Body of pancreas (tissue), 4 donors: ENCODE results near the gene FADS3. TPM values are rescaled to one million over a fixed set of nuclear protein-coding genes. Genes with fewer than 3 reads are reported as not detected.
A peak's percentile ranks its signal among the peaks of the same experiment; 100 is the strongest.

Experiments used
- ATAC-seq: fragments of 150-250 bp; one replicate; pipeline ENCODE4 v1.9.1; 2016
- DNase-seq, 4 donors: peaks; one replicate each; pipeline ENCODE4 v3.0.0-alpha.2; 2019
- H3K27ac ChIP-seq, 4 donors: fragments of 200-600 bp; sonication (generic); 1 replicate in 3 of 4; 2 replicates in 1 of 4; pipeline versions ENCODE4 v1.5.1 to v1.6.1; 2016 to 2019; ENCODE audit warnings: mild to moderate bottlenecking in 1 of 4, mixed read lengths in 1 of 4, moderate library complexity in 1 of 4
- H3K27me3 ChIP-seq, 2 donors: fragments of 200-600 bp; sonication (generic); one replicate each; pipeline ENCODE4 v1.6.0; 2016; ENCODE audit warnings: mild to moderate bottlenecking in 1 of 2
- H3K36me3 ChIP-seq, 2 donors: fragments of 200-600 bp; sonication (generic); replicated peaks in 1 of 2; 2 replicates each; pipeline ENCODE4 v1.5.1; 2016; ENCODE audit warnings: low read depth in 2 of 2; ENCODE audit not compliant: insufficient read depth in 1 of 2
- H3K4me1 ChIP-seq: fragments of 200-600 bp; sonication (generic); one replicate; pipeline ENCODE4 v1.6.0; 2016
- H3K4me3 ChIP-seq, 2 donors: fragments of 200-600 bp; sonication (generic); 1 replicate in 1 of 2; 2 replicates in 1 of 2; pipeline ENCODE4 v1.5.1; 2016 to 2019
- H3K9me3 ChIP-seq, 3 donors: fragments of 200-600 bp; sonication (generic); 1 replicate in 2 of 3; 2 replicates in 1 of 3; pipeline ENCODE4 v1.5.1; 2016
- CTCF ChIP-seq, 7 experiments: fragments of 450-650 bp in 4 of 7; fragments of 200-600 bp in 3 of 7; sonication (generic) in 3 of 7; IDR thresholded peaks; one replicate each; pipeline ENCODE4 v1.5.1; 2016 to 2019; ENCODE audit warnings: antibody characterized with exemption in 7 of 7
- POLR2A ChIP-seq, 3 donors: fragments of 450-650 bp; IDR thresholded peaks; one replicate each; pipeline ENCODE4 v1.6.1; 2016; ENCODE audit warnings: antibody characterized with exemption in 3 of 3, mild to moderate bottlenecking in 2 of 3
- WGBS, 2 donors: methylation state at CpG; one replicate each; pipeline ENCODE4 v1.1.5; 2017; 5-methylcytosine and 5-hydroxymethylcytosine counted together
- intact Hi-C: fragments of 100-400 bp; cut with DNase I; formaldehyde crosslinking; loops from one replicate; pipeline ENCODE4 v1.15.1; 2023
- total RNA-seq, 2 donors: library from RNA; depleted of rRNA; stranded (reverse); fragments of >200 nt; gene quantifications; one replicate each; pipeline ENCODE4 v1.1.0, GENCODE V29; 2016

The FADS3 gene
- total RNA-seq, 2 donors from 2014 or later, result 30.9 to 33.0 TPM

GRCh38 chr11:61923166-61924063 is 32.1 kb upstream of the FADS3 start:
- peak; percentile 47 to 86 (median 82) for DNase-seq
- Histone ChIP-seq H3K36me3 (no peaks in the 10 kb centered on the region), H3K9me3 (no peaks in the 10 kb centered on the region), H3K4me1 (peaks cover 13% of the 10 kb centered on the region), H3K27me3 (no peaks in the 10 kb centered on the region), H3K27ac (peak overlapping the region in 3 of 4 donors; percentile 8 to 61 (median 58)), H3K4me3 (no peak overlapping the region)
- WGBS, 2 donors, result 40 to 46% methylated on average over 14 to 18 of the region's 18 CpGs
- intact Hi-C loops, result no loop called here
- peak; percentile 63 for ATAC-seq
- TF ChIP-seq CTCF (IDR thresholded peaks at IDR 0.05) (no peak), POLR2A (IDR thresholded peaks at IDR 0.05) (no peak)

GRCh38 chr11:61922539-61922938 is 31.2 kb upstream of the FADS3 start:
- ATAC-seq (peak; percentile 32), DNase-seq (peak; percentile 37 to 68 (median 47))
- TF ChIP-seq CTCF (IDR thresholded peaks at IDR 0.05) (no peak), POLR2A (IDR thresholded peaks at IDR 0.05) (no peak)
- H3K4me1 ChIP-seq, result peaks cover 19% of the 10 kb centered on the region
- peak overlapping the region in 3 of 4 donors; percentile 8 to 61 (median 58) for H3K27ac ChIP-seq
- 51 to 87% methylated on average over 6 of the region's 6 CpGs for WGBS, 2 donors
- H3K36me3 ChIP-seq, result no peaks in the 10 kb centered on the region
- H3K27me3 ChIP-seq, result no peaks in the 10 kb centered on the region
- no peak overlapping the region for H3K4me3 ChIP-seq
- intact Hi-C loops, result no loop called here
- no peaks in the 10 kb centered on the region for H3K9me3 ChIP-seq

GRCh38 chr11:61921446-61921845 is 30.1 kb upstream of the FADS3 start:
- H3K36me3 ChIP-seq, result no peaks in the 10 kb centered on the region
- no peak overlapping the region for H3K27ac ChIP-seq
- no peaks in the 10 kb centered on the region for H3K9me3 ChIP-seq
- 82 to 83% methylated on average over 3 of the region's 3 CpGs for WGBS, 2 donors
- ATAC-seq (no peak), DNase-seq (no peak)
- peaks cover 20% of the 10 kb centered on the region for H3K4me1 ChIP-seq
- intact Hi-C loops, result no loop called here
- H3K4me3 ChIP-seq, result no peak overlapping the region
- no peaks in the 10 kb centered on the region for H3K27me3 ChIP-seq
- TF ChIP-seq CTCF (IDR thresholded peaks at IDR 0.05), result no peak
- TF ChIP-seq POLR2A (IDR thresholded peaks at IDR 0.05), result no peak

- no peak for DNase-seq
- intact Hi-C loops, result no loop called here
- H3K9me3 ChIP-seq, result no peaks in the 10 kb centered on the region
- no peak overlapping the region for H3K27ac ChIP-seq
- 67% methylated on average over 13 of the region's 13 CpGs; no CpG with 5 or more reads in 1 of the 2 donors for WGBS, 2 donors
- H3K27me3 ChIP-seq, result no peaks in the 10 kb centered on the region
- H3K36me3 ChIP-seq, result no peaks in the 10 kb centered on the region
- ATAC-seq, result no peak
- no peak for TF ChIP-seq POLR2A (IDR thresholded peaks at IDR 0.05)
- no peak for TF ChIP-seq CTCF (IDR thresholded peaks at IDR 0.05)
- no peak overlapping the region for H3K4me3 ChIP-seq
- H3K4me1 ChIP-seq, result peaks cover 20% of the 10 kb centered on the region
Observed at GRCh38 chr11:61919705-61920631, 28.6 kb upstream of the FADS3 start.
